ENCODE measurements around the gene REN.

Gene REN

GRCh38 chr1:204166219-204166618, at the start of gene REN:
TSS of gene REN (minus strand) at chr1:204166337. CDS start at chr1:204166293, 44 bp downstream.
- no peak for DNase-seq (ENCODE audit: low spot score)

- peak; percentile 87 for DNase-seq (ENCODE audit: low spot score)
Measured at GRCh38 chr1:204213668-204214662, 47.8 kb upstream of the REN start, which contains the start of gene GOLT1A. TSS of gene GOLT1A (minus strand) at chr1:204213988. CDS start at chr1:204213906, 82 bp downstream.

- no peak for DNase-seq (ENCODE audit: low spot score)
Measured at GRCh38 chr1:204212715-204213114, 46.6 kb upstream of the REN start.

GRCh38 chr1:204211046-204211445, 44.9 kb upstream of the REN start:
- DNase-seq (ENCODE audit: low spot score), result no peak

GRCh38 chr1:204207136-204207616, 41.0 kb upstream of the REN start:
- peak; percentile 48 for DNase-seq (ENCODE audit: low spot score)

GRCh38 chr1:204206121-204206520, 40.0 kb upstream of the REN start:
- DNase-seq (ENCODE audit: low spot score), result no peak

GRCh38 chr1:204205486-204205885, 39.3 kb upstream of the REN start:
- DNase-seq (ENCODE audit: low spot score), result no peak

- no peak for DNase-seq (ENCODE audit: low spot score)
Measured at GRCh38 chr1:204204944-204205343, 38.8 kb upstream of the REN start.

GRCh38 chr1:204203206-204203767, 37.1 kb upstream of the REN start:
- no peak for DNase-seq (ENCODE audit: low spot score)

GRCh38 chr1:204202481-204202880, 36.3 kb upstream of the REN start:
- DNase-seq (ENCODE audit: low spot score), result no peak

- no peak for DNase-seq (ENCODE audit: low spot score)
Measured at GRCh38 chr1:204201348-204202040, 35.4 kb upstream of the REN start.

GRCh38 chr1:204199579-204199978, 33.4 kb upstream of the REN start:
- no peak for DNase-seq (ENCODE audit: low spot score)

GRCh38 chr1:204198348-204199340, 32.5 kb upstream of the REN start:
- no peak for DNase-seq (ENCODE audit: low spot score)

- no peak for DNase-seq (ENCODE audit: low spot score)
Measured at GRCh38 chr1:204197068-204197467, 30.9 kb upstream of the REN start.

GRCh38 chr1:204196068-204196795, 30.1 kb upstream of the REN start, which contains the start of gene KISS1:
TSS of gene KISS1 (minus strand) at chr1:204196491. CDS start at chr1:204192876, 3,615 bp downstream.
- DNase-seq (ENCODE audit: low spot score), result no peak

- no peak for DNase-seq (ENCODE audit: low spot score)
Measured at GRCh38 chr1:204194771-204195170, 28.6 kb upstream of the REN start.

- DNase-seq (ENCODE audit: low spot score), result no peak
Measured at GRCh38 chr1:204194080-204194479, 27.9 kb upstream of the REN start.

- DNase-seq (ENCODE audit: low spot score), result no peak
Measured at GRCh38 chr1:204192589-204193352, 26.6 kb upstream of the REN start.

- no peak for DNase-seq (ENCODE audit: low spot score)
Measured at GRCh38 chr1:204192046-204192445, 25.9 kb upstream of the REN start.

- peak; percentile 72 for DNase-seq (ENCODE audit: low spot score)
Measured at GRCh38 chr1:204191456-204191855, 25.3 kb upstream of the REN start.

All from Ammon's horn (tissue), 1 donor.